AG09319 (cell line): ENCODE measurements around the gene KRTAP5-11.
"Not testable (repeated sequence)": the region's sequence is repeated elsewhere in the genome, so short reads cannot be mapped to it uniquely, and the experiment has no call there.

Source experiments
- DNase-seq: peaks from one replicate; pipeline ENCODE4 v3.0.0-alpha.2; 2010; ENCODE audit warnings: low read depth; ENCODE audit errors: extremely low read depth
- CTCF ChIP-seq: IDR thresholded peaks from 2 replicates; pipeline ENCODE4 v1.5.1; 2011; ENCODE audit warnings: low read depth, mild to moderate bottlenecking, inconsistent platforms, low read length, moderate library complexity

KRTAP5-11 gene

GRCh38 chr11:71604798-71605488 lies 22.3 kb upstream of the KRTAP5-11 start:
- DNase-seq, result not testable (repeated sequence)
- peak; percentile 8 for TF ChIP-seq CTCF

GRCh38 chr11:71603221-71603620 lies 20.5 kb upstream of the KRTAP5-11 start:
- not testable (repeated sequence) for DNase-seq

GRCh38 chr11:71589546-71589920 lies 6.9 kb upstream of the KRTAP5-11 start:
- not testable (repeated sequence) for DNase-seq

GRCh38 chr11:71588822-71589545 lies 6.3 kb upstream of the KRTAP5-11 start:
- not testable (repeated sequence) for DNase-seq

GRCh38 chr11:71588314-71588713 lies 5.6 kb upstream of the KRTAP5-11 start:
- not testable (repeated sequence) for DNase-seq

- DNase-seq, result not testable (repeated sequence)
Measured at GRCh38 chr11:71585673-71586072, 3.0 kb upstream of the KRTAP5-11 start.

- DNase-seq, result not testable (repeated sequence)
Measured at GRCh38 chr11:71582969-71583368, 294 bp upstream of the KRTAP5-11 start.

- TF ChIP-seq CTCF, result no peak
Measured at GRCh38 chr11:71581826-71582225, 849 bp downstream of the KRTAP5-11 start.

GRCh38 chr11:71580057-71581003 lies 2.3 kb downstream of the KRTAP5-11 start:
- DNase-seq, result peak; percentile 28
- TF ChIP-seq CTCF, result peak; percentile 88

More at GRCh38 chr11:71581826-71582225, 849 bp downstream of the KRTAP5-11 start:
- DNase-seq, result no peak

GRCh38 chr11:71579513-71579912 lies 3.2 kb downstream of the KRTAP5-11 start:
- not testable (repeated sequence) for DNase-seq

- no peak for TF ChIP-seq CTCF
- DNase-seq, result no peak
Measured at GRCh38 chr11:71577469-71578004, 5.1 kb downstream of the KRTAP5-11 start.

- DNase-seq, result not testable (repeated sequence)
Measured at GRCh38 chr11:71576688-71577465, 5.8 kb downstream of the KRTAP5-11 start.
